GM21717 (cell line): ENCODE measurements around the gene CACNG7.
"Not testable (repeated sequence)": the region's sequence is repeated elsewhere in the genome, so short reads cannot be mapped to it uniquely, and the experiment has no call there.

ENCODE experiments used
- ATAC-seq: cut with Tn5 transposase; IDR thresholded peaks from one replicate; pipeline ENCODE4 v1.9.1; 2021; ENCODE audit warnings: mild to moderate bottlenecking, moderate library complexity; ENCODE audit not compliant: unreplicated experiment

Gene CACNG7

GRCh38 chr19:53947624-53948023, 38.5 kb downstream of the CACNG7 start:
- no peak for ATAC-seq

GRCh38 chr19:53948611-53949010, 39.5 kb downstream of the CACNG7 start:
- not testable (repeated sequence) for ATAC-seq

- no peak for ATAC-seq
Observed at GRCh38 chr19:53951436-53951835, 42.4 kb downstream of the CACNG7 start.

GRCh38 chr19:53951947-53952346, 42.9 kb downstream of the CACNG7 start:
- no peak for ATAC-seq

GRCh38 chr19:53953383-53953782, 44.3 kb downstream of the CACNG7 start:
- no peak for ATAC-seq

- no peak for ATAC-seq
Observed at GRCh38 chr19:53957448-53958167, 48.5 kb downstream of the CACNG7 start.

- ATAC-seq, result no peak
Observed at GRCh38 chr19:53958168-53958571, 49.1 kb downstream of the CACNG7 start.

- no peak for ATAC-seq
Observed at GRCh38 chr19:53958823-53959757, 50.0 kb downstream of the CACNG7 start.

- no peak for ATAC-seq
Observed at GRCh38 chr19:53960187-53960586, 51.1 kb downstream of the CACNG7 start.

GRCh38 chr19:53960886-53961285, 51.8 kb downstream of the CACNG7 start:
- no peak for ATAC-seq

GRCh38 chr19:53961523-53962356, 52.7 kb downstream of the CACNG7 start:
- ATAC-seq, result no peak

GRCh38 chr19:53962887-53963431, 53.9 kb downstream of the CACNG7 start, which contains the start of gene CACNG8:
CACNG8 (plus strand) TSS chr19:53962937.
- no peak for ATAC-seq

- ATAC-seq, result no peak
Observed at GRCh38 chr19:53965091-53965490, 56.0 kb downstream of the CACNG7 start.

- ATAC-seq, result no peak
Observed at GRCh38 chr19:53966931-53967330, 57.9 kb downstream of the CACNG7 start.

GRCh38 chr19:53969366-53969765, 60.3 kb downstream of the CACNG7 start:
- ATAC-seq, result no peak

- no peak for ATAC-seq
Observed at GRCh38 chr19:53971673-53972072, 62.6 kb downstream of the CACNG7 start.

- no peak for ATAC-seq
Observed at GRCh38 chr19:53977429-53977990, 68.4 kb downstream of the CACNG7 start.

- no peak for ATAC-seq
Observed at GRCh38 chr19:53977991-53978731, 69.1 kb downstream of the CACNG7 start.

GRCh38 chr19:53978975-53979801, 70.1 kb downstream of the CACNG7 start:
- ATAC-seq, result no peak
